HG03025 (cell line): ENCODE results near the gene HDAC4.
"Not testable (repeated sequence)": the region's sequence is repeated elsewhere in the genome, so short reads cannot be mapped to it uniquely, and the experiment has no call there.

ENCODE experiments used
- ATAC-seq: cut with Tn5 transposase; IDR thresholded peaks from one replicate; pipeline ENCODE4 v1.9.1; 2021; ENCODE audit warnings: mild to moderate bottlenecking, moderate library complexity; ENCODE audit not compliant: unreplicated experiment, low FRiP score

The HDAC4 gene

GRCh38 chr2:239047861-239048260 lies 353.0 kb downstream of the HDAC4 start:
- ATAC-seq, result no peak

DNA sequence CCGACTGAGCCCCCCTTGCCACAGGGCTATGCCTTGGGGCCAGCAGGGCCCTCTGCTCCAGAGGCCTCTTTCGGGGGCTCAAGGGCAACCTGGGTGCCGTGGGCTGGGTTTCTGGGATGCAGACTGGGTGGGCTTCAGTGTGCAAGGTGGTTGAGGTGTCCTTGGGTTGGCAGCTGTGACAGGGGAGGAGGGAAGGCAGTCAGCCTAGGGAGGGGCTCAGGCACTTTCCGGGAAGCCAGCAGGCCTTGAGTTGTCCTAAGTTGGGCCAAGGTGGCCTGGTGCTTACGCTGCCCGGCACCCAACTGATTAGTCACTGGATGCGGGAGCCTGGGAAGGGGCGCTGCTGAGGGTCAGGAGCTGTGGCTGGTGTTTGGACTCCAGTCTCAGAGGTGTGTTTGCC lies 353.4 kb downstream of the HDAC4 start:
- no peak for ATAC-seq

- ATAC-seq, result no peak
Observed at GRCh38 chr2:239046822-239047221, 354.0 kb downstream of the HDAC4 start.

GRCh38 chr2:239044336-239044735 lies 356.5 kb downstream of the HDAC4 start:
- no peak for ATAC-seq

DNA sequence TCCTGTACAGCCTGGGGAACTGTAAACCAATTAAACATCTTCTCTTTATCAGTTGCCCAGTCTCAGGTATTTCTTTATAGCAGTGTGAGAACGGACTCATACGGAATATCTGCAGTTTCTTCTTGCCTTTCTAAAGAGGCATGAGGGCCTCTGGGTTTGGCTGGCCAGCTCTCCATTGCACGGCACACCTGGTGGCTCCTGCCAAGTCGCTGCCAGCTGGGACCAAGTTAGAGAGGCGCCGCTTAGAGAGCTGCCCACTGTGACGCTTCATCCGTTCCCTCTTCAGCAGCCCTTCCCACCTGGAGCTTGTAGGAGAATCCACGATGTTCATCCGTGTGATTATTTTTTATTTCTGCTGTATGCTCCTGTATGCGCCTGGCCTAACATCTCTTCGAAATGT lies 357.5 kb downstream of the HDAC4 start:
- ATAC-seq, result no peak

DNA sequence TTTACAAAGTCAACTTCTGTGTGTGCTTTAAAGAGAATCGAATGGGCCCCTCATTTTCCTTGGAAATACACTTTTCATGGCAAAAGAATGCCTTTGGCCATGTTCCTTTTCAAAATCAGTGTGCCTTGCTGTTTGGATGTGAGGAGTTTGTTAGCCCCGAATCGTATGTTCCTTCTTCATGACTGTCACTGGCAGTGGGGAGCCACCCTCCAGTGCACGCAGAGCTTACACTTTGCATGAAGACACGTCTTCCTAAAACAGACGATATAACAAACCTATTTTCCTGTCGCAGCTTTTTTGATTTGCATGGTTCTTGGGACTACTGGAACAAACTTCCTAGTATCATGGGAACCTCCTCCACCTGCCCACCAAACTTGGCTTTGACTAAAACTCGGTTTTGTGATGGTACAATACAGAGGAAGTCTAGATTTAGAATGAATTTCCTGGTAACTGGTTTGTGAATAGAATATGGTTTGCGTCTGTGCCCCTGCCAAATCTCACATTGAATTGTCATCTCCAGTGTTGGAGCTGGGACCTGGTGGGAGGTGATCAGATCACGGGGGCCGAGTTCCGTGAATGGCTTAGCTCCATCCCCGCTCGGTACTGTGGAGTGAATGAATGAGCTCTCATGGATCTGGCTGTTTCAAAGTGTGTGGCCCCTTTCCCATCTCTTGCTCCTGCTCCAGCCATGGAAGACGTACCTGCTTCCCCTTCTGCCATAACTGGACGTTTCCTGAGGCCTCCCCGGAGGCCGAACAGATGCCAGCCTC lies 358.1 kb downstream of the HDAC4 start:
- ATAC-seq, result no peak

DNA sequence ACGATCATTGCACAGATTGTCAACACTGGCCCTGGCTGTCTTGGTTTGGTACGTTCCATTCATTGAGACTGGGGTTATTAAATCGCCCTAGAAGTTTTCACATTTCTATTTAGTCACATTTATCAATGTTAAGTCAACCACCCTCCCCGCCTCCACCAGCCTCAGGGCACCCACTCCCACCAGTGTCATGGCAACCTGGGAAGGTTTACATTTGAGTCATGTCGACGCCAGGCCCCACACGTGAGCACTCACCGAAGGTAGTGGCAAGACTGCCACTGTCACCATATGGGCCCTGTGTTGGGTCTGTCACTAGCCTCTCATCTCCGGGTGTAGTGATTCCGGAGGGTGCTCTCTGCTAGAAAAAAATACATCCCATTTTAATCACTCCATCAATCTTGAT lies 358.8 kb downstream of the HDAC4 start:
- no peak for ATAC-seq

GRCh38 chr2:239041062-239041461 lies 359.8 kb downstream of the HDAC4 start:
- ATAC-seq, result no peak

DNA sequence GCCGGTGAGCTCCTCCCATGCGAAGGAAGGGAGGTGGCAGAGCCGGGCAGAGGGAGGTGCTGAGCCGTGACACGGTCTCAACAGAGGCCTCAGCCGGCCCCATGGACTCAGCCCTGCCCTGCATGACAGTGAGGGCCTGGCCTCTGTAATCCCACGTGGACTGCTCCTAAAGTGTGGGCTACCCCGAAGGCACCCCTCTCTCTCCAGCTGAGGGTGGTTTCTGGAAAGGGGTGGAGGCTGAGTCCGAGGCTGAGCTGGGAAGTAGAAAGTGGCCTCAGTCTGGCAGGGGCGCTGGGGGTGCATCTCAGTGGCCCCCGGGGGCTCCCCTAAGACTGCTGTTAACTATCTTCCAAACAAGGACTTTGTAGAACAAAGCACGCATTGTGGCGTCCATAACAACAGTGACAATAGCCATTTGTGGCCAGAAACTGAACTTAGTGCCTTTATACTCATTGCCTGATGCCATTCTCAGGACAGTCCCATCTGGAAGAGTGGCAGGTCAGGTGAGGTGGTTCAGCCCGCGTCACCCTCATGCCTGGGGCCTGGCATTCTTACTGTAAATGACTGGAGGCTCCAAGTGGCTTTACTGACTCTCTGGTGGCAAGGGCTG lies 360.6 kb downstream of the HDAC4 start:
- ATAC-seq, result no peak

GRCh38 chr2:239039479-239039861 lies 361.4 kb downstream of the HDAC4 start:
- ATAC-seq, result no peak

GRCh38 chr2:239038773-239039478 lies 361.9 kb downstream of the HDAC4 start:
- ATAC-seq, result no peak

DNA sequence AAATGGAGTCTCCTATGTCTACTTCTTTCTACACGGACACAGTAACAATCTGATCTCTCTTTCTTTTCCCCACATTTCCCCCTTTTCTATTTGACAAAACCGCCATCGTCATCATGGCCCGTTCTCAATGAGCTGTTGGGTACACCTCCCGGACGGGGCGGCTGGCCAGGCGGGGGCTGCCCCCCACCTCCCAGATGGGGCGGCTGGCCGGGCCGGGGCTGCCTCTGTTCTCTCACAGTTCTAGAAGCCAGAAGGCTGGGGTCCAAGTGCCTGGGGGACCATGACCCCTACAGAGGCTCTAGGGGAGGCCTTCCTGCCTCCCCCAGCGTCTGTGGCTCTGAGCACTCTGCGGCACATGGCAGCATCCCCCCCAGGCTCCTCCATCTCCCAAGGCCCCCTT lies 362.5 kb downstream of the HDAC4 start:
- not testable (repeated sequence) for ATAC-seq

DNA sequence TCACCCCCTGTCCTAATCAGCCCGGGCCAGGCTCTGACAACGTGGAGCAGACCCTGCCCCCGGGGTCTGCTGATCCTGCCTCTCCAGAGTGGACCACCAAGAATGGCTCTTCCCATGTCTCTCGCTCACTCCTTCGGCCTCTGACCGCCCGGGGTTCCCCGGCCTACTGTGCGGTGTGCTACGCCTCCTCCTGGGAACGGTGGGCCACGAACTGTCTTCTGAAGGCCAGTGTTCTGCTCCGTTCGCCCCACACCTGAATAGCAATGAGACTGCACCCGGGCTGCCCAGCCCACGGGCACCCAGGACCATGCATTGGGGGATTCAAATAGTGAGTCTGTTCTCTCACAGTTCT lies 363.3 kb downstream of the HDAC4 start:
- no peak for ATAC-seq

- no peak for ATAC-seq
Observed at GRCh38 chr2:239036819-239037558, 363.8 kb downstream of the HDAC4 start.

- no peak for ATAC-seq
Observed at GRCh38 chr2:239035997-239036731, 364.7 kb downstream of the HDAC4 start.

GRCh38 chr2:239035361-239035814 lies 365.4 kb downstream of the HDAC4 start:
- peak; percentile 57 for ATAC-seq

DNA sequence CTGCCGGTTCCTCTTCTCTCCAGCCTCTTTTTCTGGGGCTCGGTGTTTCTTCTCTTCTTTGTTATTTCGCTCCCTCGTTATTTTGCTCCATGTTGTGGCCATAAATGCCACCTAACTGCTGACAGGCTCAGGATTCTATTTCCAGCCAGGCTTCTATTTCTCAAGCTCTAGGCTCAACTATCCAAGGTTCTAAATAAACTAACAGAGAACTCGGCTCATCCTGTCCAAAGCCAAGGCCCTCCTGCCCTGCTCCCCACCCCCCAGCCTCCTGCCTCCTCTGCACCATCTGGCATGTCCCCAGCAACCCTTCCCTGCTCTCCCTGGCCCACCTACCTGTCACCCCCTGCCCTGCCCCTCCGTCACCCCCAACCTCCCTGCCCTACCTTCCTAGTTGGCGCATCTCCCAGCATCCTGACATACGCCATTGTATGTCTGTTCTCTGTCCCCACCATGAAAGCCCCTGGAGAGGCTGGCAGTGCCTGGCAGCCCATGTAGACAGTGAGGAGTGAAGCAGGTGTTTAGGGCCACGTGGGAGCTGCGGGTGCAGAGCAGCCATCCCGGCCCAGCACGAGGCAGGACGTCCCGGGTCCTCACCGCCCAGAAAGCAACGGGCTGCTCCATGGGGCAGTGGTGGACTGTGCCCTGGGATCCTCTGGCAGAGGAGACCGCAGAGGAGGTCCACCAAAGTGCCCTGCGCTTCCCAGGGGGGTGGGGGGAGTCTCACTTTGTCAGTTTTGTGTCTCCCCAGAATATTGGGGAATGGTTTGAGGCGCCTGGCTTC lies 366.1 kb downstream of the HDAC4 start:
- ATAC-seq, result no peak

GRCh38 chr2:239033801-239034560 lies 366.8 kb downstream of the HDAC4 start:
- no peak for ATAC-seq

DNA sequence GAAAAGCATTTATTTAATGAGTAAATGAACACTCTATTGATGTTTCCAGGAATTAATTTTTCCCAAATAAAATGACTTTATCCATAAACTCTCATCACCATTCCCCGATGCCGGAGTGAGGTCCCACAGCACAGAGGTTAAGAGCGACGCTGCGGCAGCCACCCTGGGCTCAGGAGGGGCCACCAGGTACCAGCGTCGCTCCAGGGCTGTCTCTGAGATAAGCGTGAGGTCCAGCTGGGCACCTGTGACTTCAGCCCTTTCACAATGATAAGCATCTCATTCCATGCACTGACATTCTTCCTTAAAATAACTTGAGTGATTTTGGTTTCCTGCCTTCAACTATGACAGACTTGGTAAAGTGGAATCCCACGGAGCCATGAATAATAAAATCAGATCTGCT lies 370.9 kb downstream of the HDAC4 start:
- no peak for ATAC-seq
